MCF 10A (cell line): ENCODE data around the gene HAUS8. TPM values are rescaled to one million over a fixed set of nuclear protein-coding genes. Genes with fewer than 3 reads are reported as not detected.

Experiments used
- BruUV-seq: library from RNA; stranded (reverse); fragments of 400-500 nt; replicated peaks from 2 replicates; lab custom pipeline; 2021; lab: Mats Ljungman, UMichigan
- CTCF ChIA-PET: fragments of 300-600 bp; sonication (Branson Sonifier 250); formaldehyde crosslinking; extraction: SDS; loops from one replicate; lab custom pipeline; 2021; ENCODE audit warnings: antibody characterized with exemption, inconsistent platforms; lab: Yijun Ruan, JAX
- POLR2A ChIA-PET: fragments of 300-600, 350-650 bp; sonication (Branson Sonifier 250); formaldehyde crosslinking; extraction: SDS; loops from one replicate; lab custom pipeline; 2020; ENCODE audit warnings: antibody characterized with exemption, inconsistent platforms; lab: Yijun Ruan, JAX
- DNase-seq: peaks from one replicate; pipeline ENCODE4 v3.0.0-alpha.2; 2018; ENCODE audit not compliant: unreplicated experiment
- H3K27ac Mint-ChIP-seq: one replicate; pipeline ENCODE4 v1.8.0; 2022; ENCODE audit warnings: mild to moderate bottlenecking, low read depth, mixed read lengths; ENCODE audit not compliant: unreplicated experiment
- H3K27me3 Mint-ChIP-seq: one replicate; pipeline ENCODE4 v1.8.0; 2022; ENCODE audit warnings: mixed read lengths; ENCODE audit not compliant: insufficient read depth, unreplicated experiment
- H3K36me3 Mint-ChIP-seq: one replicate; pipeline ENCODE4 v1.8.0; 2022; ENCODE audit warnings: mild to moderate bottlenecking, moderate library complexity, mixed read lengths; ENCODE audit not compliant: insufficient read depth, unreplicated experiment
- H3K4me1 Mint-ChIP-seq: one replicate; pipeline ENCODE4 v1.8.0; 2022; ENCODE audit warnings: mixed read lengths; ENCODE audit not compliant: insufficient read depth, unreplicated experiment
- H3K4me3 Mint-ChIP-seq: one replicate; pipeline ENCODE4 v1.8.0; 2022; ENCODE audit warnings: mild to moderate bottlenecking, moderate library complexity, mixed read lengths; ENCODE audit not compliant: unreplicated experiment
- H3K9me3 Mint-ChIP-seq: one replicate; pipeline ENCODE4 v1.8.0; 2022; ENCODE audit warnings: mixed read lengths; ENCODE audit not compliant: unreplicated experiment
- CTCF ChIP-seq: fragments of 200-600 bp; IDR thresholded peaks from one replicate; pipeline ENCODE4 v1.8.0; 2022; ENCODE audit warnings: antibody characterized with exemption, mild to moderate bottlenecking; ENCODE audit not compliant: unreplicated experiment
- intact Hi-C: fragments of 100-400 bp; cut with micrococcal nuclease; formaldehyde crosslinking; loops from 2 replicates; pipeline ENCODE4 v1.14.1; 2022
- total RNA-seq: library from RNA; stranded (reverse); gene quantifications from 2 replicates; pipeline ENCODE4 v1.2.3, GENCODE V29; 2022

The HAUS8 gene
- total RNA-seq, 1 experiment from 2014 or later = 8.4 TPM

- Mint-ChIP-seq H3K9me3 (no peaks in the 10 kb centered on the region), H3K27me3 (no peaks in the 10 kb centered on the region), H3K36me3 (peaks cover 14% of the 10 kb centered on the region), H3K4me3 (no peak overlapping the region), H3K4me1 (peaks cover 6% of the 10 kb centered on the region), H3K27ac (no peak overlapping the region)
- TF ChIP-seq CTCF = no peak
- POLR2A ChIA-PET = no interaction called here
- no TSS peak for BruUV-seq
- DNase-seq = no peak
- intact Hi-C loops = loop anchor here (10.0 kb wide), 1 partner anchor 404 kb away; the partner anchor contains the start of gene NXNL1
- CTCF ChIA-PET = interaction anchor here (1.6 kb wide), 1 partner anchor 223 kb away, joined by 3 read pairs; no protein-coding TSS in a partner anchor
Observed at GRCh38 chr19:17060802-17061201, 14.4 kb downstream of the HAUS8 start.

DNA sequence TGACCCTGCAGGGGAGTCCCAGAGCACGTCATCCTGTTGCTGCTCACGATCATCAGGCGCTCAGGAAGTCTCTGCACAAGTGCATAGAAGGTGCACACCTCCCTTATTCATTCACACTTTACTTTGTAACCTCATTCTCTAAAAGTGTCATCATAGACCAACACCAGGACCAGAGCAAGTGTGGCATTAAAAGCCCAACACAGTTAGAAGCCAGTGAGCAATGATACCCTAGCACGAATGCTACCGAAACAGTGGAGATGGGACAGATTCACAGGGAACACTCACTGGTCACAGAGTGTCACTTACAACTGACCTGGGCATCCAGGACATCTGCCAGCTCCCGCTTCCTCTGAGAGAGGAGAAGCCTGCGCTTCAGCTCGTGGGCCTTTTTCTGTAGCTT, 17.0 kb downstream of the HAUS8 start:
- H3K4me3 Mint-ChIP-seq = no peak overlapping the region

GRCh38 chr19:17055636-17056035, 19.6 kb downstream of the HAUS8 start:
- CTCF ChIA-PET = interaction anchor here (0.6 to 1.6 kb wide), 3 partner anchors 11 to 276 kb away, joined by 3 to 4 read pairs (median 3); no protein-coding TSS in a partner anchor
- TF ChIP-seq CTCF = no peak
- no peaks in the 10 kb centered on the region for H3K9me3 Mint-ChIP-seq
- H3K27ac Mint-ChIP-seq = no peak overlapping the region
- H3K4me1 Mint-ChIP-seq = no peaks in the 10 kb centered on the region
- BruUV-seq = no TSS peak
- POLR2A ChIA-PET = no interaction called here
- no peak overlapping the region for H3K4me3 Mint-ChIP-seq
- no peak for DNase-seq
- intact Hi-C loops = no loop called here
- no peaks in the 10 kb centered on the region for H3K27me3 Mint-ChIP-seq
- peaks cover 29% of the 10 kb centered on the region for H3K36me3 Mint-ChIP-seq

More for the DNA sequence above, 17.0 kb downstream of the HAUS8 start:
- intact Hi-C loops = no loop called here
- no TSS peak for BruUV-seq
- Mint-ChIP-seq H3K27me3 (no peaks in the 10 kb centered on the region), H3K4me1 (no peaks in the 10 kb centered on the region), H3K9me3 (no peaks in the 10 kb centered on the region), H3K27ac (peak overlapping the region; percentile 23), H3K36me3 (peaks cover 16% of the 10 kb centered on the region)
- no peak for DNase-seq
- no peak for TF ChIP-seq CTCF
- CTCF ChIA-PET = no interaction called here
- POLR2A ChIA-PET = no interaction called here

- no peak for TF ChIP-seq CTCF
- H3K27ac Mint-ChIP-seq = no peak overlapping the region
- CTCF ChIA-PET = interaction anchor here (0.5 kb wide), 1 partner anchor 155 kb away, joined by 3 read pairs; no protein-coding TSS in a partner anchor
- intact Hi-C loops = no loop called here
- H3K27me3 Mint-ChIP-seq = no peaks in the 10 kb centered on the region
- no peak for DNase-seq
- no peak overlapping the region for H3K4me3 Mint-ChIP-seq
- H3K36me3 Mint-ChIP-seq = peaks cover 32% of the 10 kb centered on the region
- BruUV-seq = no TSS peak
- POLR2A ChIA-PET = no interaction called here
- H3K9me3 Mint-ChIP-seq = no peaks in the 10 kb centered on the region
- H3K4me1 Mint-ChIP-seq = no peaks in the 10 kb centered on the region
Observed at GRCh38 chr19:17054746-17055145, 20.5 kb downstream of the HAUS8 start.
